ENCODE results near the gene DYTN. TPM values are rescaled to one million over a fixed set of nuclear protein-coding genes. Genes with fewer than 3 reads are reported as not detected.

DYTN gene
- total RNA-seq, 5 donors from 2014 or later (not counting 1 experiment from before 2014, with no cell fraction given): not detected

- ATAC-seq (replicated peaks in 1 of 4) (no peak), DNase-seq (no peak)
- Mint-ChIP-seq H3K9me3 (no peaks in the 10 kb centered on the region), H3K4me3 (no peak overlapping the region), H3K27ac (no peak overlapping the region), H3K27me3 (peaks cover 4 to 8% of the 10 kb centered on the region in 2 donors), H3K36me3 (no peaks in the 10 kb centered on the region), H3K4me1 (no peaks in the 10 kb centered on the region)
- peaks cover 0 to 4% of the 10 kb centered on the region in 2 experiments for H3K27me3 ChIP-seq (replicated peaks in 1 of 2; ENCODE audit: control insufficient read depth in 2 of 2, extremely low read depth in 1 of 2, insufficient read depth in 2 of 2, low read length in 1 of 2)
- H3K4me3 ChIP-seq (ENCODE audit: control insufficient read depth in 1 of 2, extremely low read depth in 1 of 2, low read length in 1 of 2): no peak overlapping the region
- no peaks in the 10 kb centered on the region for H3K36me3 ChIP-seq (ENCODE audit: control insufficient read depth in 2 of 2, extremely low read depth in 1 of 2, insufficient read depth in 1 of 2, low read length in 1 of 2)
- WGBS (ENCODE audit: insufficient coverage): 95% methylated on average over 6 of the region's 10 CpGs
- H3K4me1 ChIP-seq (ENCODE audit: control insufficient read depth in 1 of 2, extremely low read depth in 1 of 2, insufficient read depth in 2 of 2, low read length in 2 of 2): no peaks in the 10 kb centered on the region
- no peaks in the 10 kb centered on the region for H3K9me3 ChIP-seq
- POLR2A ChIA-PET: no interaction called here
- CTCF ChIA-PET: interaction anchor here (0.6 to 0.7 kb wide), 2 partner anchors 9 to 11 kb away, joined by 4 read pairs; no protein-coding TSS in a partner anchor
- H3K27ac ChIP-seq (ENCODE audit: low read length): no peak overlapping the region
These were observed 11.0 kb downstream of the DYTN start for GRCh38 chr2:206707164-206707701.

- POLR2A ChIA-PET: no interaction called here
- ATAC-seq (replicated peaks in 1 of 4) (no peak), DNase-seq (no peak)
- no peak overlapping the region for H3K4me3 ChIP-seq (ENCODE audit: control insufficient read depth in 1 of 2, extremely low read depth in 1 of 2, low read length in 1 of 2)
- H3K4me3 Mint-ChIP-seq: no peak overlapping the region
- H3K27ac ChIP-seq (ENCODE audit: low read length): no peak overlapping the region
- CTCF ChIA-PET: no interaction called here
- peaks cover 0 to 8% of the 10 kb centered on the region in 2 experiments for H3K27me3 ChIP-seq (replicated peaks in 1 of 2; ENCODE audit: control insufficient read depth in 2 of 2, extremely low read depth in 1 of 2, insufficient read depth in 2 of 2, low read length in 1 of 2)
- H3K27ac Mint-ChIP-seq: no peak overlapping the region
- H3K9me3 Mint-ChIP-seq: no peaks in the 10 kb centered on the region
- WGBS (ENCODE audit: insufficient coverage): 78% methylated on average over 3 of the region's 8 CpGs
- peaks cover 13 to 18% of the 10 kb centered on the region in 2 donors for H3K27me3 Mint-ChIP-seq
- H3K9me3 ChIP-seq: no peaks in the 10 kb centered on the region
- peaks cover 0 to 5% (median 2%) of the 10 kb centered on the region in 3 donors for H3K4me1 Mint-ChIP-seq
- H3K4me1 ChIP-seq (ENCODE audit: control insufficient read depth in 1 of 2, extremely low read depth in 1 of 2, insufficient read depth in 2 of 2, low read length in 2 of 2): no peaks in the 10 kb centered on the region
- H3K36me3 ChIP-seq (ENCODE audit: control insufficient read depth in 2 of 2, extremely low read depth in 1 of 2, insufficient read depth in 1 of 2, low read length in 1 of 2): no peaks in the 10 kb centered on the region
- H3K36me3 Mint-ChIP-seq: no peaks in the 10 kb centered on the region
These were observed 16.1 kb downstream of the DYTN start for GRCh38 chr2:206701952-206702605.

- Histone ChIP-seq H3K27me3 (replicated peaks in 1 of 2; ENCODE audit: control insufficient read depth in 2 of 2, extremely low read depth in 1 of 2, insufficient read depth in 2 of 2, low read length in 1 of 2) (peaks cover 0 to 8% of the 10 kb centered on the region in 2 experiments), H3K9me3 (no peaks in the 10 kb centered on the region), H3K27ac (ENCODE audit: low read length) (no peak overlapping the region), H3K36me3 (ENCODE audit: control insufficient read depth in 2 of 2, extremely low read depth in 1 of 2, insufficient read depth in 1 of 2, low read length in 1 of 2) (no peaks in the 10 kb centered on the region), H3K4me1 (ENCODE audit: control insufficient read depth in 1 of 2, extremely low read depth in 1 of 2, insufficient read depth in 2 of 2, low read length in 2 of 2) (no peaks in the 10 kb centered on the region), H3K4me3 (ENCODE audit: control insufficient read depth in 1 of 2, extremely low read depth in 1 of 2, low read length in 1 of 2) (no peak overlapping the region)
- DNase-seq: no peak
- Mint-ChIP-seq H3K27me3 (peaks cover 13 to 18% of the 10 kb centered on the region in 2 donors), H3K9me3 (no peaks in the 10 kb centered on the region), H3K4me3 (no peak overlapping the region), H3K36me3 (no peaks in the 10 kb centered on the region), H3K27ac (no peak overlapping the region), H3K4me1 (peaks cover 0 to 5% (median 2%) of the 10 kb centered on the region in 3 donors)
- POLR2A ChIA-PET: no interaction called here
- CTCF ChIA-PET: interaction anchor here (0.5 to 1.4 kb wide), 2 partner anchors 58 to 100 kb away, joined by 3 read pairs; no protein-coding TSS in a partner anchor
- 0% methylated on average over 4 of the region's 8 CpGs for WGBS (ENCODE audit: insufficient coverage)
- no peak for ATAC-seq (replicated peaks in 1 of 4)
These were observed 18.0 kb downstream of the DYTN start for GRCh38 chr2:206700156-206700555.

- WGBS (ENCODE audit: insufficient coverage): no CpG with 5 or more reads among the region's 3 CpGs
- H3K4me3 ChIP-seq (ENCODE audit: control insufficient read depth in 1 of 2, extremely low read depth in 1 of 2, low read length in 1 of 2): no peak overlapping the region
- no peaks in the 10 kb centered on the region for H3K9me3 Mint-ChIP-seq
- DNase-seq (no peak), ATAC-seq (replicated peaks in 1 of 4) (no peak)
- H3K36me3 ChIP-seq (ENCODE audit: control insufficient read depth in 2 of 2, extremely low read depth in 1 of 2, insufficient read depth in 1 of 2, low read length in 1 of 2): no peaks in the 10 kb centered on the region
- peaks cover 13 to 18% of the 10 kb centered on the region in 2 donors for H3K27me3 Mint-ChIP-seq
- H3K27ac ChIP-seq (ENCODE audit: low read length): no peak overlapping the region
- H3K36me3 Mint-ChIP-seq: no peaks in the 10 kb centered on the region
- H3K9me3 ChIP-seq: no peaks in the 10 kb centered on the region
- no peak overlapping the region for H3K27ac Mint-ChIP-seq
- no peak overlapping the region for H3K4me3 Mint-ChIP-seq
- no peaks in the 10 kb centered on the region for H3K4me1 ChIP-seq (ENCODE audit: control insufficient read depth in 1 of 2, extremely low read depth in 1 of 2, insufficient read depth in 2 of 2, low read length in 2 of 2)
- POLR2A ChIA-PET: no interaction called here
- H3K4me1 Mint-ChIP-seq: peaks cover 0 to 5% (median 2%) of the 10 kb centered on the region in 3 donors
- peaks cover 0 to 8% of the 10 kb centered on the region in 2 experiments for H3K27me3 ChIP-seq (replicated peaks in 1 of 2; ENCODE audit: control insufficient read depth in 2 of 2, extremely low read depth in 1 of 2, insufficient read depth in 2 of 2, low read length in 1 of 2)
- CTCF ChIA-PET: interaction anchor here (0.6 to 0.7 kb wide), 3 partner anchors 8 to 931 kb away, joined by 3 to 4 read pairs (median 4); no protein-coding TSS in a partner anchor
These were observed 19.4 kb downstream of the DYTN start for GRCh38 chr2:206698811-206699210.

GRCh38 chr2:206696910-206697309 is 21.3 kb downstream of the DYTN start:
- POLR2A ChIA-PET: no interaction called here
- ATAC-seq (replicated peaks in 1 of 4) (no peak), DNase-seq (no peak)
- H3K27me3 ChIP-seq (replicated peaks in 1 of 2; ENCODE audit: control insufficient read depth in 2 of 2, extremely low read depth in 1 of 2, insufficient read depth in 2 of 2, low read length in 1 of 2): peaks cover 0 to 4% of the 10 kb centered on the region in 2 experiments
- H3K27ac ChIP-seq (ENCODE audit: low read length): no peak overlapping the region
- Mint-ChIP-seq H3K4me1 (peaks cover 0 to 5% (median 2%) of the 10 kb centered on the region in 3 donors), H3K27me3 (peaks cover 9 to 13% of the 10 kb centered on the region in 2 donors), H3K9me3 (no peaks in the 10 kb centered on the region), H3K27ac (no peak overlapping the region), H3K36me3 (no peaks in the 10 kb centered on the region), H3K4me3 (no peak overlapping the region)
- H3K4me1 ChIP-seq (ENCODE audit: control insufficient read depth in 1 of 2, extremely low read depth in 1 of 2, insufficient read depth in 2 of 2, low read length in 2 of 2): no peaks in the 10 kb centered on the region
- H3K4me3 ChIP-seq (ENCODE audit: control insufficient read depth in 1 of 2, extremely low read depth in 1 of 2, low read length in 1 of 2): no peak overlapping the region
- CTCF ChIA-PET: interaction anchor here (1.1 kb wide), 2 partner anchors 10 to 84 kb away, joined by 4 to 5 read pairs; no protein-coding TSS in a partner anchor
- no peaks in the 10 kb centered on the region for H3K36me3 ChIP-seq (ENCODE audit: control insufficient read depth in 2 of 2, extremely low read depth in 1 of 2, insufficient read depth in 1 of 2, low read length in 1 of 2)
- no peaks in the 10 kb centered on the region for H3K9me3 ChIP-seq

- Histone ChIP-seq H3K27ac (ENCODE audit: low read length) (no peak overlapping the region), H3K4me3 (ENCODE audit: control insufficient read depth in 1 of 2, extremely low read depth in 1 of 2, low read length in 1 of 2) (no peak overlapping the region), H3K4me1 (ENCODE audit: control insufficient read depth in 1 of 2, extremely low read depth in 1 of 2, insufficient read depth in 2 of 2, low read length in 2 of 2) (no peaks in the 10 kb centered on the region), H3K36me3 (ENCODE audit: control insufficient read depth in 2 of 2, extremely low read depth in 1 of 2, insufficient read depth in 1 of 2, low read length in 1 of 2) (no peaks in the 10 kb centered on the region), H3K9me3 (no peaks in the 10 kb centered on the region), H3K27me3 (replicated peaks in 1 of 2; ENCODE audit: control insufficient read depth in 2 of 2, extremely low read depth in 1 of 2, insufficient read depth in 2 of 2, low read length in 1 of 2) (no peaks in the 10 kb centered on the region)
- no peak overlapping the region for H3K4me3 Mint-ChIP-seq
- ChIA-PET POLR2A (no interaction called here), CTCF (no interaction called here)
- no peaks in the 10 kb centered on the region for H3K27me3 Mint-ChIP-seq
- ATAC-seq (replicated peaks in 1 of 4): peak in 3 of 4 experiments; percentile 24 to 44 (median 42)
- H3K27ac Mint-ChIP-seq: no peak overlapping the region
- H3K36me3 Mint-ChIP-seq: no peaks in the 10 kb centered on the region
- no peaks in the 10 kb centered on the region for H3K9me3 Mint-ChIP-seq
- H3K4me1 Mint-ChIP-seq: peaks cover 4 to 5% (median 5%) of the 10 kb centered on the region in 3 donors
- WGBS (ENCODE audit: insufficient coverage): 7% methylated on average over 2 of the region's 5 CpGs
- DNase-seq: peak in 16 of 35 experiments; percentile 1 to 75 (median 10)
These were observed 24.6 kb downstream of the DYTN start for GRCh38 chr2:206693399-206694137.

Data from T-cell (primary cell).